Measurements from ENCODE around the gene ADSS2. TPM values are rescaled to one million over a fixed set of nuclear protein-coding genes. Genes with fewer than 3 reads are reported as not detected.

ADSS2 gene
- total and polyA plus RNA-seq, 7 experiments from 2014 or later = 25.3 to 61.0 (median 42.3) TPM

GRCh38 chr1:244371242-244372141, 80.2 kb downstream of the ADSS2 start:
- no peaks in the 10 kb centered on the region for H3K9me3 ChIP-seq (ENCODE audit: control insufficient read depth in 2 of 3, low read length in 3 of 3)
- intact Hi-C loops (cut with micrococcal nuclease) = no loop called here
- no peaks in the 10 kb centered on the region for H3K36me3 Mint-ChIP-seq
- no peaks in the 10 kb centered on the region for H3K27me3 Mint-ChIP-seq
- ATAC-seq = no peak
- H3K36me3 ChIP-seq (ENCODE audit: control insufficient read depth in 2 of 3, insufficient read depth in 3 of 3, low read length in 3 of 3) = no peaks in the 10 kb centered on the region
- no peaks in the 10 kb centered on the region for H3K4me1 ChIP-seq (ENCODE audit: control insufficient read depth in 2 of 2, insufficient read depth in 2 of 2, low read length in 2 of 2)
- ChIA-PET CTCF (no interaction called here), POLR2A (no interaction called here)
- H3K9me3 Mint-ChIP-seq = no peaks in the 10 kb centered on the region
- H3K27me3 ChIP-seq (ENCODE audit: control insufficient read depth in 2 of 2, insufficient read depth in 2 of 2, low read length in 2 of 2) = no peaks in the 10 kb centered on the region
- no peak overlapping the region for H3K27ac ChIP-seq (ENCODE audit: low read depth, low read length)
- H3K4me1 Mint-ChIP-seq = peaks cover 0 to 5% (median 0%) of the 10 kb centered on the region in 7 donors
- DNase-seq = no peak
- H3K4me3 Mint-ChIP-seq = no peak overlapping the region
- H3K4me3 ChIP-seq (ENCODE audit: low read length) = no peak overlapping the region
- no peak overlapping the region for H3K27ac Mint-ChIP-seq

DNA sequence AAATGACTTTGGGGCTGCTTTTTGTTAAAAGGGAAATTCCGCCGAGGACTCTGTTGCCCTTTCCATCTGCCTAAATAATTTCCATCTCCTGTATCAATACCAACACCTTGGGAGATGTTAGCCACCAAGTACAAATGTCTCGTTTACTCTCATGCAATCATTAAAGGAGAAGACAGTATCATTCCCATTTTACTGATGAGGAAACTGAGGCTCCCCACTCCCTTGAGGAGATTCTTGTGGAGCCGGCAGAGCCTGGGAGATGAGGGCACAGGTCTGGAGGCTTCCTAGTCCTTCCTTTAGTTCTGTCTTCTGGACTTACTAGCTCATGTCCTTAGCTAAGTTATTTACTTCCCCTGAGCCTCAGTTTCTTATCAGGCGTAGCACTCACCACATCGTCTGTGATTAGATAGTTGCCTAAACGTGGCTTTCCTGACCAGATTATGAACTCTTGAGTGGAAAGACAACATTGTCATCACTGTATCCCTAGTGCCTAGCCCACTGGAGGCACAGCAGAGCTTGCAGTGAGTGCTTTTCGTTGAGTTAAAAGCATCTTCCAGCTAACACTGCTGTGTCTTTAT, 81.6 kb downstream of the ADSS2 start:
- peaks cover 0 to 3% (median 0%) of the 10 kb centered on the region in 3 experiments for H3K9me3 ChIP-seq (ENCODE audit: control insufficient read depth in 2 of 3, low read length in 3 of 3)
- no peaks in the 10 kb centered on the region for H3K27me3 ChIP-seq (ENCODE audit: control insufficient read depth in 2 of 2, insufficient read depth in 2 of 2, low read length in 2 of 2)
- no peaks in the 10 kb centered on the region for H3K4me1 ChIP-seq (ENCODE audit: control insufficient read depth in 2 of 2, insufficient read depth in 2 of 2, low read length in 2 of 2)
- DNase-seq (no peak), ATAC-seq (no peak)
- H3K4me1 Mint-ChIP-seq = peaks cover 0 to 5% (median 0%) of the 10 kb centered on the region in 7 donors
- no peak overlapping the region for H3K4me3 Mint-ChIP-seq
- no peaks in the 10 kb centered on the region for H3K27me3 Mint-ChIP-seq
- ChIA-PET CTCF (no interaction called here), POLR2A (no interaction called here)
- H3K9me3 Mint-ChIP-seq = peaks cover 0 to 7% (median 2%) of the 10 kb centered on the region in 11 donors
- H3K36me3 Mint-ChIP-seq = no peaks in the 10 kb centered on the region
- no peaks in the 10 kb centered on the region for H3K36me3 ChIP-seq (ENCODE audit: control insufficient read depth in 2 of 3, insufficient read depth in 3 of 3, low read length in 3 of 3)
- no peak overlapping the region for H3K27ac Mint-ChIP-seq
- H3K27ac ChIP-seq (ENCODE audit: low read depth, low read length) = no peak overlapping the region
- H3K4me3 ChIP-seq (ENCODE audit: low read length) = no peak overlapping the region
- intact Hi-C loops (cut with micrococcal nuclease) = no loop called here

DNA sequence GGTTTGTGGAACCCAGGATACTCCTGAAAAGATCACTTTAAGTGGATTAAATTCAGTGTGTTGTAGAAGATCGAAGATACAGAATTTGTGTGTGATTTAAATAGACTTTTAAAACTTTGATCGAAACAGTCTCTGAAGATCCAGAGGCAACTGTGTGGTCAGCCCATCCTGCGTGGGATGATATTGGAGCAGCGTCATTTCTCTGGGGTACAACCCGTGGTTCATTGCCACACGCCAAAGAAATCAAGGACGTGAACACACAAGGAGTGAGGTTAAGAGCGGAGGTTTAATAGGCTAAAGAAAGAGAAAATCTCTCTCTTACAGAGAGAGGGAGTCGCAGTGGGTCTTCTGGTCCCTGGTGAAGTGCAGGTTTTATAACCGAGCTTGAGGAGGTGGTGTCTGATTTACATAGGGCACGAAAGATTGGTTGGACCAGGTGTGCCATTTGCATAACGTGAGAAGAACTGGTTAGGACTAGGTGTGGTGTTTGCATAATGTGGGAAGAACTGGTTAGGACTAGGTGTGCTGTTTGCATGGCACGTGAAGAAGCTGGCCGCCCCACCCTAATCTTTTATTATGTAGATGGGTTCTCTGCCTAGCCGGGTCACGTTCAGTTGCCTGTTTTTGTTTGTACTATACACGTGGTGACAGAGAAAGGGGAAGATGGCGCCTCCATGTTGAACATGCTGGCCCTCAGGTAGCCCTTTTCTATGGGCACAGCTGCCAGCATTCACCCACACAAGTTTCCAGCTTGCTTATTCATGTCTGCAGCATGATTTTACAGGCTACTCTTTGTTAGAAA, 82.3 kb downstream of the ADSS2 start:
- H3K4me1 ChIP-seq (ENCODE audit: control insufficient read depth in 2 of 2, insufficient read depth in 2 of 2, low read length in 2 of 2) = no peaks in the 10 kb centered on the region
- Mint-ChIP-seq H3K27ac (no peak overlapping the region), H3K4me3 (no peak overlapping the region), H3K27me3 (no peaks in the 10 kb centered on the region), H3K9me3 (peaks cover 0 to 11% (median 5%) of the 10 kb centered on the region in 11 donors), H3K36me3 (peaks cover 0 to 5% (median 0%) of the 10 kb centered on the region in 5 donors), H3K4me1 (peaks cover 0 to 5% (median 0%) of the 10 kb centered on the region in 7 donors)
- H3K27ac ChIP-seq (ENCODE audit: low read depth, low read length) = no peak overlapping the region
- H3K4me3 ChIP-seq (ENCODE audit: low read length) = no peak overlapping the region
- no peaks in the 10 kb centered on the region for H3K36me3 ChIP-seq (ENCODE audit: control insufficient read depth in 2 of 3, insufficient read depth in 3 of 3, low read length in 3 of 3)
- DNase-seq (no peak), ATAC-seq (no peak)
- no peaks in the 10 kb centered on the region for H3K27me3 ChIP-seq (ENCODE audit: control insufficient read depth in 2 of 2, insufficient read depth in 2 of 2, low read length in 2 of 2)
- ChIA-PET CTCF (no interaction called here), POLR2A (no interaction called here)
- H3K9me3 ChIP-seq (ENCODE audit: control insufficient read depth in 2 of 3, low read length in 3 of 3) = peaks cover 0 to 3% (median 0%) of the 10 kb centered on the region in 3 experiments
- intact Hi-C loops (cut with micrococcal nuclease) = no loop called here

GRCh38 chr1:244368279-244368678, 83.4 kb downstream of the ADSS2 start:
- no peak overlapping the region for H3K27ac Mint-ChIP-seq
- peaks cover 0 to 6% (median 0%) of the 10 kb centered on the region in 5 donors for H3K36me3 Mint-ChIP-seq
- DNase-seq (no peak), ATAC-seq (no peak)
- Histone ChIP-seq H3K4me3 (ENCODE audit: low read length) (no peak overlapping the region), H3K9me3 (ENCODE audit: control insufficient read depth in 2 of 3, low read length in 3 of 3) (peaks cover 0 to 3% (median 0%) of the 10 kb centered on the region in 3 experiments), H3K4me1 (ENCODE audit: control insufficient read depth in 2 of 2, insufficient read depth in 2 of 2, low read length in 2 of 2) (no peaks in the 10 kb centered on the region), H3K27me3 (ENCODE audit: control insufficient read depth in 2 of 2, insufficient read depth in 2 of 2, low read length in 2 of 2) (no peaks in the 10 kb centered on the region), H3K36me3 (ENCODE audit: control insufficient read depth in 2 of 3, insufficient read depth in 3 of 3, low read length in 3 of 3) (no peaks in the 10 kb centered on the region), H3K27ac (ENCODE audit: low read depth, low read length) (no peak overlapping the region)
- H3K27me3 Mint-ChIP-seq = no peaks in the 10 kb centered on the region
- POLR2A ChIA-PET = no interaction called here
- H3K9me3 Mint-ChIP-seq = peaks cover 3 to 13% (median 7%) of the 10 kb centered on the region in 11 donors
- peaks cover 0 to 5% (median 0%) of the 10 kb centered on the region in 7 donors for H3K4me1 Mint-ChIP-seq
- CTCF ChIA-PET = no interaction called here
- no peak overlapping the region for H3K4me3 Mint-ChIP-seq
- intact Hi-C loops (cut with micrococcal nuclease) = no loop called here

GRCh38 chr1:244367399-244368114, 84.2 kb downstream of the ADSS2 start:
- no peaks in the 10 kb centered on the region for H3K27me3 Mint-ChIP-seq
- peaks cover 0 to 6% (median 0%) of the 10 kb centered on the region in 5 donors for H3K36me3 Mint-ChIP-seq
- H3K27ac Mint-ChIP-seq = no peak overlapping the region
- Histone ChIP-seq H3K4me1 (ENCODE audit: control insufficient read depth in 2 of 2, insufficient read depth in 2 of 2, low read length in 2 of 2) (no peaks in the 10 kb centered on the region), H3K4me3 (ENCODE audit: low read length) (no peak overlapping the region), H3K27me3 (ENCODE audit: control insufficient read depth in 2 of 2, insufficient read depth in 2 of 2, low read length in 2 of 2) (no peaks in the 10 kb centered on the region), H3K27ac (ENCODE audit: low read depth, low read length) (no peak overlapping the region), H3K36me3 (ENCODE audit: control insufficient read depth in 2 of 3, insufficient read depth in 3 of 3, low read length in 3 of 3) (no peaks in the 10 kb centered on the region), H3K9me3 (ENCODE audit: control insufficient read depth in 2 of 3, low read length in 3 of 3) (peaks cover 0 to 3% (median 0%) of the 10 kb centered on the region in 3 experiments)
- POLR2A ChIA-PET = no interaction called here
- peaks cover 3 to 13% (median 7%) of the 10 kb centered on the region in 11 donors for H3K9me3 Mint-ChIP-seq
- CTCF ChIA-PET = no interaction called here
- no peak overlapping the region for H3K4me3 Mint-ChIP-seq
- intact Hi-C loops (cut with micrococcal nuclease) = no loop called here
- DNase-seq = no peak
- H3K4me1 Mint-ChIP-seq = peaks cover 0 to 5% (median 0%) of the 10 kb centered on the region in 7 donors
- no peak for ATAC-seq

GRCh38 chr1:244365809-244366208, 85.9 kb downstream of the ADSS2 start:
- Histone ChIP-seq H3K36me3 (ENCODE audit: control insufficient read depth in 2 of 3, insufficient read depth in 3 of 3, low read length in 3 of 3) (no peaks in the 10 kb centered on the region), H3K27ac (ENCODE audit: low read depth, low read length) (no peak overlapping the region), H3K9me3 (ENCODE audit: control insufficient read depth in 2 of 3, low read length in 3 of 3) (peaks cover 0 to 3% (median 0%) of the 10 kb centered on the region in 3 experiments), H3K4me3 (ENCODE audit: low read length) (no peak overlapping the region), H3K4me1 (ENCODE audit: control insufficient read depth in 2 of 2, insufficient read depth in 2 of 2, low read length in 2 of 2) (no peaks in the 10 kb centered on the region), H3K27me3 (ENCODE audit: control insufficient read depth in 2 of 2, insufficient read depth in 2 of 2, low read length in 2 of 2) (no peaks in the 10 kb centered on the region)
- H3K4me3 Mint-ChIP-seq = no peak overlapping the region
- ATAC-seq = no peak
- H3K4me1 Mint-ChIP-seq = no peaks in the 10 kb centered on the region
- no peaks in the 10 kb centered on the region for H3K27me3 Mint-ChIP-seq
- peaks cover 0 to 6% (median 0%) of the 10 kb centered on the region in 5 donors for H3K36me3 Mint-ChIP-seq
- POLR2A ChIA-PET = no interaction called here
- no peak for DNase-seq
- H3K27ac Mint-ChIP-seq = no peak overlapping the region
- H3K9me3 Mint-ChIP-seq = peaks cover 3 to 13% (median 7%) of the 10 kb centered on the region in 11 donors
- intact Hi-C loops (cut with micrococcal nuclease) = no loop called here
- CTCF ChIA-PET = no interaction called here

Measured in naive thymus-derived CD4-positive, alpha-beta T cell (primary cell).